Stomach (tissue), 9 donors: Measurements from ENCODE around the gene INTU. TPM values are rescaled to one million over a fixed set of nuclear protein-coding genes. Genes with fewer than 3 reads are reported as not detected.

Experiments
- DNase-seq, 2 donors: peaks; one replicate each; pipeline versions ENCODE4 v3.0.0 to v3.0.0-alpha.2; 2013 to 2019
- H3K27ac ChIP-seq, 5 donors: fragments of 200-600 bp in 4 of 5; sonication (generic) in 4 of 5; one replicate each; pipeline ENCODE4 v1.5.1; 2013 to 2019; ENCODE audit warnings: mild to moderate bottlenecking in 1 of 5, moderate library complexity in 1 of 5
- H3K27me3 ChIP-seq, 3 donors: fragments of 200-600 bp; sonication (generic); one replicate each; pipeline ENCODE4 v1.5.1; 2017 to 2019; ENCODE audit warnings: mixed run types in 1 of 3
- H3K36me3 ChIP-seq, 4 donors: fragments of 200-600 bp; sonication (generic); 1 replicate in 3 of 4; 2 replicates in 1 of 4; pipeline ENCODE4 v1.5.1; 2016 to 2019
- H3K4me1 ChIP-seq, 4 donors: fragments of 200-600 bp; sonication (generic); one replicate each; pipeline ENCODE4 v1.5.1; 2016 to 2019
- H3K4me3 ChIP-seq, 4 donors: fragments of 200-600 bp; sonication (generic) in 3 of 4; one replicate each; pipeline ENCODE4 v1.5.1; 2016 to 2019; ENCODE audit warnings: mild to moderate bottlenecking in 1 of 4
- H3K9me3 ChIP-seq, 4 donors: fragments of 200-600 bp; sonication (generic); one replicate each; pipeline ENCODE4 v1.5.1; 2016 to 2019
- EP300 ChIP-seq: sonication (generic); formaldehyde crosslinking; IDR thresholded peaks from one replicate; pipeline ENCODE4 v1.6.1; 2017; ENCODE audit warnings: antibody characterized with exemption
- POLR2A ChIP-seq, 4 donors: fragments of 450-650 bp; IDR thresholded peaks; one replicate each; pipeline ENCODE4 v1.6.1; 2016; ENCODE audit warnings: antibody characterized with exemption in 4 of 4, control low read depth in 2 of 4, mild to moderate bottlenecking in 1 of 4, moderate library complexity in 1 of 4
- POLR2AphosphoS5 ChIP-seq, 3 donors: sonication (generic); formaldehyde crosslinking; IDR thresholded peaks; one replicate each; pipeline ENCODE4 v1.6.1; 2016; ENCODE audit warnings: antibody characterized with exemption in 3 of 3
- WGBS, 5 donors: extraction: QIAGEN DNeasy Blood & Tissue Kit in 3 of 5; methylation state at CpG; one replicate each; pipeline versions ENCODE4 v1.1.5 to v1.1.7; 2013 to 2018; 5-methylcytosine and 5-hydroxymethylcytosine counted together
- intact Hi-C: fragments of 100-400 bp; cut with DNase I; formaldehyde crosslinking; loops from one replicate; pipeline ENCODE4 v1.15.1; 2023; ENCODE audit warnings: low total_unique reads
- polyA plus RNA-seq, 3 donors: library from polyadenylated mRNA; stranded (reverse); fragments of 200-250 nt; gene quantifications; one replicate each; pipeline ENCODE4 v1.2.3, GENCODE V29; 2013
- total RNA-seq, 5 donors: library from RNA; depleted of rRNA; stranded (reverse); fragments of >200 nt; gene quantifications; one replicate each; pipeline versions ENCODE4 v1.1.0 to v1.2.3, GENCODE V29; 2014 to 2016
- TF ChIP-seq, protein P1 (sequence below), 7 experiments: fragments of 450-650 bp in 4 of 7; fragments of 200-600 bp in 3 of 7; sonication (generic) in 3 of 7; IDR thresholded peaks; one replicate each; pipeline ENCODE4 v1.5.1; 2016 to 2019; ENCODE audit warnings: antibody characterized with exemption in 7 of 7, control low read depth in 2 of 7, mild to moderate bottlenecking in 1 of 7
- donor health status: healthy with polysubstance abuse.
- donor health status: Bipolar disorder and iron deficiency.
- donor health status: healthy.

INTU gene
- total and polyA plus RNA-seq, 8 donors, result 0.62 to 42.9 (median 5.6) TPM

DNA sequence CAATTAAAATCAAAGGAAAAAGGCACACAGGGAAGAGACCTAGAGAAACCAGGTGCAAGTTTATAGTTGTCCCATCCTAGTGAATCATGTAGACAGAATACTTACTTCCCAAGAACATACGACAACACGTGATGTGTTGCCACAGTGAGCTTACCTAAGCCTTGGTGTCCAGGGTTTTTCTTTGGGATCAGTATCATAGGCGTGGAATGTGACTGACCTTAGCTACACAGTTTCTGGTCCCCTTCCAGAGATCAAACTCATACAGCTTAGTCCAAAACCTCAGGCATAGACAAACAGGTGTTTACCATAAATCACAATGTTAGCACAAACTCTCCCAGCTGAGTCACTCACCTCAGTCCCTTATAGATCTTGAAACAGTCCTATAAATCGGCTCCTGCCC, 115.1 kb downstream of the INTU start:
- Histone ChIP-seq H3K4me1 (no peaks in the 10 kb centered on the region), H3K27me3 (no peaks in the 10 kb centered on the region), H3K4me3 (no peak overlapping the region), H3K9me3 (peaks cover 0 to 15% (median 7%) of the 10 kb centered on the region in 4 donors), H3K36me3 (no peaks in the 10 kb centered on the region), H3K27ac (no peak overlapping the region)
- TF ChIP-seq POLR2A (IDR thresholded peaks at IDR 0.05), result no peak
- TF ChIP-seq POLR2AphosphoS5 (IDR thresholded peaks at IDR 0.05), result no peak
- no peak for TF ChIP-seq EP300
- TF ChIP-seq, protein P1, sequence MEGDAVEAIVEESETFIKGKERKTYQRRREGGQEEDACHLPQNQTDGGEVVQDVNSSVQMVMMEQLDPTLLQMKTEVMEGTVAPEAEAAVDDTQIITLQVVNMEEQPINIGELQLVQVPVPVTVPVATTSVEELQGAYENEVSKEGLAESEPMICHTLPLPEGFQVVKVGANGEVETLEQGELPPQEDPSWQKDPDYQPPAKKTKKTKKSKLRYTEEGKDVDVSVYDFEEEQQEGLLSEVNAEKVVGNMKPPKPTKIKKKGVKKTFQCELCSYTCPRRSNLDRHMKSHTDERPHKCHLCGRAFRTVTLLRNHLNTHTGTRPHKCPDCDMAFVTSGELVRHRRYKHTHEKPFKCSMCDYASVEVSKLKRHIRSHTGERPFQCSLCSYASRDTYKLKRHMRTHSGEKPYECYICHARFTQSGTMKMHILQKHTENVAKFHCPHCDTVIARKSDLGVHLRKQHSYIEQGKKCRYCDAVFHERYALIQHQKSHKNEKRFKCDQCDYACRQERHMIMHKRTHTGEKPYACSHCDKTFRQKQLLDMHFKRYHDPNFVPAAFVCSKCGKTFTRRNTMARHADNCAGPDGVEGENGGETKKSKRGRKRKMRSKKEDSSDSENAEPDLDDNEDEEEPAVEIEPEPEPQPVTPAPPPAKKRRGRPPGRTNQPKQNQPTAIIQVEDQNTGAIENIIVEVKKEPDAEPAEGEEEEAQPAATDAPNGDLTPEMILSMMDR (IDR thresholded peaks at IDR 0.05), result no peak
- WGBS, 5 donors, result 79 to 91% (median 87%) methylated on average over 4 of the region's 4 CpGs
- no peak for DNase-seq
- intact Hi-C loops, result no loop called here

DNA sequence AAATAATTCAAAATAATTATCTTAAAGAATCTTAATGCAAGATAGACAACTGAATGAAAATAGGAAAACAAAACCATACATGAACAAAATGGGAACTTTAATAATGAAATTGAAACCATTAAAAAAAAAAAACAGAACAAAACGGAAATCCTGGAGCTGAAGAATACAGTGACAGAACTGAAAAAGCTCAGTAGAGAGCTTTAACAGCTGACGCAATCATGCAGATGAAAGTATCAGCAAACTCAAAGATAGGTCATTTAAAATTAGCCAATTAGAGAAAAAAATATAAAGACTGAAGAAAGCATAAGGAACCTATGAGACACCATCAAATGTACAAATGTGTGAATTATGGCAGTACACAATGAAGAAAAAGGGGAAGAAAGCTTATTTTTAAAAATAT, 116.2 kb downstream of the INTU start:
- 74 to 93% (median 90%) methylated on average over 2 of the region's 2 CpGs for WGBS, 5 donors
- no peak for TF ChIP-seq POLR2A (IDR thresholded peaks at IDR 0.05)
- H3K4me1 ChIP-seq, result no peaks in the 10 kb centered on the region
- H3K36me3 ChIP-seq, result no peaks in the 10 kb centered on the region
- H3K27ac ChIP-seq, result no peak overlapping the region
- H3K9me3 ChIP-seq, result peaks cover 0 to 15% (median 7%) of the 10 kb centered on the region in 4 donors
- no peaks in the 10 kb centered on the region for H3K27me3 ChIP-seq
- intact Hi-C loops, result no loop called here
- H3K4me3 ChIP-seq, result no peak overlapping the region
- DNase-seq, result no peak

DNA sequence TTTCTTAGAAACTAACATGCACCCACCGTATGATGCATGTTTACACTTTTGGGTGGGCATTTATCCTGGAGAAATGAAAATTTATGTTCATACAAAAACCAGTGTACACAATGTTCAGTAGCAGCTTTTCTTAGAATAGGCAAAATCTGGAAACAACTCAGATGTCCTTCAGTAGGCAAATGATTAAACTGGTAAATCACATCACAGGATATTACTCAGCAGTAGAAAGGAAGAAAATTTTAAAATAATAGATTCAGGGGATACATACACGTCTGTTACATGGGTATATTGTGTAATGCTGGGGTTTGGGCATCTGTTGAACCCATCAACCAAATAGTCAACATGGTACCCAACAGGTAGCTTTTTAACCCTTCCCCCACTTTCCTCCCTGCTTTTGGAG, 124.1 kb downstream of the INTU start:
- H3K4me1 ChIP-seq, result no peaks in the 10 kb centered on the region

DNA sequence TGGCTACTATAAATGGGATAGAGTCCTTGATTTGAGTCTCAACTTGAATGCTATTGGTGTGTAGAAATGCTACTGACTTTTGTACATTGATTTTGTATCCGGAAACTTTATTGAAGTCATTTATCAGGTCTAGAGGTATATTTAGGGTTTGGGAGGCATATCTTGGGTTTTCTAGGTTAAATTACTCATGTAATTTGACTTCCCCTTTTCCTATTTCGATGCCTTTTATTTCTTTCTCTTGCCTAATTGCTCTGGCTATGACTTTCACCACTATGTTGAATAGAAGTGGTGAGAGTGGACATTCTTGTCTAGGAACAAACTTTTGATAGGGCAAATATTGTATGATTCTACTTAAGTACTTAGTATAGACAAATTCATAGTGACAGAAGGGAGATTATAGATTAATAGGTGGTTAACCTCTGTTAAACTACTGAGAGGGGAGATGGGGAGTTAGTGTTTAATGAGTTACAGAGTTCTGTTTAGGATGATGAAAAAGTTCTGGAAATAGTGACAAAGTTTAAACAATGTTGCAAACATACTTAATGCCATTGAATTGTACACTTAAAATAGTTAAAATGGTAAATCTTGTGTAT, 126.6 kb downstream of the INTU start:
- no peak overlapping the region for H3K4me3 ChIP-seq
- DNase-seq, result no peak
- no peaks in the 10 kb centered on the region for H3K27me3 ChIP-seq
- intact Hi-C loops, result no loop called here
- no peaks in the 10 kb centered on the region for H3K4me1 ChIP-seq
- H3K9me3 ChIP-seq, result no peaks in the 10 kb centered on the region
- H3K27ac ChIP-seq, result no peak overlapping the region
- no peaks in the 10 kb centered on the region for H3K36me3 ChIP-seq
- WGBS, 5 donors, result 70 to 78% (median 72%) methylated on average over 2 of the region's 2 CpGs
- TF ChIP-seq POLR2AphosphoS5 (IDR thresholded peaks at IDR 0.05) (no peak), EP300 (no peak)
- TF ChIP-seq, protein P1 (IDR thresholded peaks at IDR 0.05), result no peak

More for the DNA sequence above, 124.1 kb downstream of the INTU start:
- no peak for TF ChIP-seq EP300
- TF ChIP-seq, protein P1 (IDR thresholded peaks at IDR 0.05), result no peak
- no peak for TF ChIP-seq POLR2A (IDR thresholded peaks at IDR 0.05)
- no peak for TF ChIP-seq POLR2AphosphoS5 (IDR thresholded peaks at IDR 0.05)
- no peaks in the 10 kb centered on the region for H3K36me3 ChIP-seq
- no peak overlapping the region for H3K4me3 ChIP-seq
- H3K27ac ChIP-seq, result no peak overlapping the region
- no peak for DNase-seq
- 61 to 89% (median 82%) methylated on average over 2 of the region's 2 CpGs for WGBS, 5 donors
- intact Hi-C loops, result no loop called here
- no peaks in the 10 kb centered on the region for H3K27me3 ChIP-seq
- H3K9me3 ChIP-seq, result no peaks in the 10 kb centered on the region

DNA sequence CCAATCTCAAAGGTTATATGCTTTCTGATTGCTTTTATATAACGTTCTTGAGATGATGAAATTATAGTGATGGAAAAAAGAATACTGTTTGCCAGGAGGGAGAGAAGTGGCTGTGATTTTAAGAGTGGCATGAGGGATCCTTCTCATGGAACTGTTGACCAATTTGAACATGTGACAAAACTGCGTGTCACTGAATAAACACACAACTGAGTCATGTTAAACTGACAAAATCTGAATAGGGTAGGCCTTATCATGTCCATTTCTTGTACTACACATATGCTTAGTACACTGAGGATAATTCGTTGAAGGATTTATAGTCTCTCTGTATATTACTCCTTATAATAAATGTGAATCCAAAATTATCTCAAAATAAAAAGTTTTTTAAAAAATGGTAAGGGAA, 127.1 kb downstream of the INTU start:
- Histone ChIP-seq H3K27ac (no peak overlapping the region), H3K4me3 (no peak overlapping the region), H3K4me1 (no peaks in the 10 kb centered on the region), H3K9me3 (no peaks in the 10 kb centered on the region), H3K36me3 (no peaks in the 10 kb centered on the region), H3K27me3 (no peaks in the 10 kb centered on the region)
- no peak for DNase-seq
- 36 to 54% (median 40%) methylated on average over 3 of the region's 3 CpGs for WGBS, 5 donors
- TF ChIP-seq, protein P1 (IDR thresholded peaks at IDR 0.05), result no peak
- TF ChIP-seq EP300 (no peak), POLR2AphosphoS5 (IDR thresholded peaks at IDR 0.05) (no peak), POLR2A (IDR thresholded peaks at IDR 0.05) (no peak)
- intact Hi-C loops, result no loop called here
